ENCODE data around the gene FHIP2A. TPM values are rescaled to one million over a fixed set of nuclear protein-coding genes. Genes with fewer than 3 reads are reported as not detected.
"Not testable (repeated sequence)": the region's sequence is repeated elsewhere in the genome, so short reads cannot be mapped to it uniquely, and the experiment has no call there.

The FHIP2A gene
- total RNA-seq, 3 donors from 2014 or later, result 14.8 to 29.7 (median 15.0) TPM

- DNase-seq (no peak), ATAC-seq (no peak)
- Histone ChIP-seq H3K9me3 (no peaks in the 10 kb centered on the region), H3K4me1 (ENCODE audit: low read depth) (no peaks in the 10 kb centered on the region), H3K4me3 (no peak overlapping the region), H3K36me3 (ENCODE audit: low read depth) (no peaks in the 10 kb centered on the region)
- TF ChIP-seq, protein P1, sequence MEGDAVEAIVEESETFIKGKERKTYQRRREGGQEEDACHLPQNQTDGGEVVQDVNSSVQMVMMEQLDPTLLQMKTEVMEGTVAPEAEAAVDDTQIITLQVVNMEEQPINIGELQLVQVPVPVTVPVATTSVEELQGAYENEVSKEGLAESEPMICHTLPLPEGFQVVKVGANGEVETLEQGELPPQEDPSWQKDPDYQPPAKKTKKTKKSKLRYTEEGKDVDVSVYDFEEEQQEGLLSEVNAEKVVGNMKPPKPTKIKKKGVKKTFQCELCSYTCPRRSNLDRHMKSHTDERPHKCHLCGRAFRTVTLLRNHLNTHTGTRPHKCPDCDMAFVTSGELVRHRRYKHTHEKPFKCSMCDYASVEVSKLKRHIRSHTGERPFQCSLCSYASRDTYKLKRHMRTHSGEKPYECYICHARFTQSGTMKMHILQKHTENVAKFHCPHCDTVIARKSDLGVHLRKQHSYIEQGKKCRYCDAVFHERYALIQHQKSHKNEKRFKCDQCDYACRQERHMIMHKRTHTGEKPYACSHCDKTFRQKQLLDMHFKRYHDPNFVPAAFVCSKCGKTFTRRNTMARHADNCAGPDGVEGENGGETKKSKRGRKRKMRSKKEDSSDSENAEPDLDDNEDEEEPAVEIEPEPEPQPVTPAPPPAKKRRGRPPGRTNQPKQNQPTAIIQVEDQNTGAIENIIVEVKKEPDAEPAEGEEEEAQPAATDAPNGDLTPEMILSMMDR (IDR thresholded peaks at IDR 0.05), result no peak
- intact Hi-C loops (cut with DNase I, micrococcal nuclease), result no loop called here
Measured at GRCh38 chr10:114839901-114840300, 18.3 kb downstream of the FHIP2A start.

- intact Hi-C loops (cut with DNase I, micrococcal nuclease), result no loop called here
Measured at GRCh38 chr10:114845978-114846693, 24.6 kb downstream of the FHIP2A start.

GRCh38 chr10:114847517-114847916 lies 25.9 kb downstream of the FHIP2A start:
- intact Hi-C loops (cut with DNase I, micrococcal nuclease), result not testable (repeated sequence)

More at GRCh38 chr10:114845978-114846693, 24.6 kb downstream of the FHIP2A start:
- no peak for ATAC-seq
- TF ChIP-seq, protein P1 (IDR thresholded peaks at IDR 0.05), result no peak
- Histone ChIP-seq H3K9me3 (no peaks in the 10 kb centered on the region), H3K4me1 (ENCODE audit: low read depth) (no peaks in the 10 kb centered on the region), H3K4me3 (no peak overlapping the region), H3K36me3 (ENCODE audit: low read depth) (no peaks in the 10 kb centered on the region)
- no peak for DNase-seq

GRCh38 chr10:114849674-114850073 lies 28.1 kb downstream of the FHIP2A start:
- no peak for ATAC-seq
- Histone ChIP-seq H3K36me3 (ENCODE audit: low read depth) (no peaks in the 10 kb centered on the region), H3K4me1 (ENCODE audit: low read depth) (no peaks in the 10 kb centered on the region)

More at GRCh38 chr10:114847517-114847916, 25.9 kb downstream of the FHIP2A start:
- ATAC-seq; DNase-seq; H3K36me3 ChIP-seq (ENCODE audit: low read depth); H3K9me3 ChIP-seq; H3K4me1 ChIP-seq (ENCODE audit: low read depth); H3K4me3 ChIP-seq: not testable (repeated sequence)

DNA sequence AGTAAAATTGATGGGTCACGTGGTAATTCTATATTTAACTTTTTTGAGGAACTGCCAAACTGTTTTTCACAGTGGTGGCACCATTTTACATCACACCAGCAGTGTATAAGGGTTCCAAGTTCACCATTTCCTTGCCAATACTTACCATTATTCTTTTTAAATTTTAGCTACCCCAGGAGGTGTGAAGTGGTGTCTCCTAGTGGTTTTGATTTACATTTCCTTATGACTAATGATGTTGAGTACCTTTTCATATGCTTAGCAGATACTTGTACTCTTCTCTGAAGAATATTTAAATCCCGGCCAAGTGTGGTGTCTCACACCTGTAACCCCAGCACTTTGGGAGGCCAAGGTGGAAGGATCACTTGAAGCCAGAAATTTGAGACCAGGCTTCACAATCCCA lies 28.5 kb downstream of the FHIP2A start:
- intact Hi-C loops (cut with DNase I, micrococcal nuclease), result no loop called here
- DNase-seq, result no peak
- no peaks in the 10 kb centered on the region for H3K36me3 ChIP-seq (ENCODE audit: low read depth)
- no peak for ATAC-seq
- no peaks in the 10 kb centered on the region for H3K4me1 ChIP-seq (ENCODE audit: low read depth)
- TF ChIP-seq, protein P1 (IDR thresholded peaks at IDR 0.05), result no peak
- H3K4me3 ChIP-seq, result no peak overlapping the region
- no peaks in the 10 kb centered on the region for H3K9me3 ChIP-seq

More at GRCh38 chr10:114849674-114850073, 28.1 kb downstream of the FHIP2A start:
- TF ChIP-seq, protein P1 (IDR thresholded peaks at IDR 0.05), result no peak
- intact Hi-C loops (cut with DNase I, micrococcal nuclease), result no loop called here
- H3K4me3 ChIP-seq, result no peak overlapping the region
- no peak for DNase-seq
- H3K9me3 ChIP-seq, result no peaks in the 10 kb centered on the region

GRCh38 chr10:114851336-114851735 lies 29.8 kb downstream of the FHIP2A start:
- no peaks in the 10 kb centered on the region for H3K36me3 ChIP-seq (ENCODE audit: low read depth)
- ATAC-seq (no peak), DNase-seq (no peak)
- TF ChIP-seq, protein P1 (IDR thresholded peaks at IDR 0.05), result no peak
- no peaks in the 10 kb centered on the region for H3K9me3 ChIP-seq
- no peak overlapping the region for H3K4me3 ChIP-seq
- intact Hi-C loops (cut with DNase I, micrococcal nuclease), result no loop called here
- no peaks in the 10 kb centered on the region for H3K4me1 ChIP-seq (ENCODE audit: low read depth)
